GM19452 (cell line): ENCODE measurements around the gene POLN.

Source experiments
- ATAC-seq: cut with Tn5 transposase; IDR thresholded peaks from one replicate; pipeline ENCODE4 v1.9.1; 2021; ENCODE audit not compliant: unreplicated experiment

Gene POLN

DNA sequence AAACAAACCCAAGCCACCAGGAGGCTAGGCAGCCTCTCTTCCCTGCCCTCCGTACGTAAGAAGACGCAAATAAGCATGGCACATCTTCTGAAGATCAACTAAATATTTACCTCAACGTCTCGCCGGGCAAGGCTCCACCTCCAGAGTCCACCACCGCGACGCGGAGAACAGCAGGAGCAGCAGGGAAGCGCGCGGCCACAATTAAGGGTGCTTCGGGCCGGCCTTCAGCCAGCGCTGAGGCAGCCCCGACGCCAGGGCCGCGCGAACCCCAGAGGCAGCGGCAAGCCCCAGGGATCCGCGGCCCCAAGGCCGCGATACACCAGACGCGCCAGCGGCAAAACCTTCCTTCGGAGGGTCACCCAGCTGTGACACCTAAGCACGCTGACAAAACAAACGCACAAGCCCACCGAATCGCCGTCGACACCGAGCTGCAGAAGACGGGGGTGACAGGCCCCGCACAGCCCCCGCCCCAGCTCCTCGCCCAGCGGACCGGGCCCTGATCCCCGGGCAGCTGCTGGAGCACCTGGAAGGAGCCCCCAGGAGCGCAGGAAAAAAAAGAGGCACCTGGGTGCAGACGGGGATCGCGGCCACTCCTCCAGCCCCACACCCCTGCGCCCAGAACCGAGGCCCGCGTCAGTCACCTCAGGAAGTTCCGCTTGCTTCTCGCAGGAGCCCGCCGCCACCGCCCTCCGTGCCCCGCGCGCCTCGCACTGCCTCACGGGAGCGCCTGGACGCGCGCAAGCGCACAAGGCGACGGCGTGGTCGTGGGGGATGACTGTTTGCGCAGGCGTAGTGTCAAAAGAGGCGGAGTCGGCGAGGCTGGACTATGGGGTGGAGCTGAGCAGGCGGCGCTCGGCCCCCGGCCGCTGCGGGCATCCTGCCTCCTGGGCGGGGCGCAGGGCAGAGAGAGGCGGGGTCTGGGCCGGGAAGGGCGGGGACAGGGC, at the start of gene POLN, which contains the start of gene HAUS3:
TSS of gene POLN (minus strand) at position 712 of the 944 bp plus-strand sequence. CDS start 12,890 bp downstream, outside the sequence.
TSS of gene HAUS3 (minus strand) at position 712 of the 944 bp plus-strand sequence. CDS start 1,175 bp downstream, outside the sequence.
- peak; percentile 89 for ATAC-seq

DNA sequence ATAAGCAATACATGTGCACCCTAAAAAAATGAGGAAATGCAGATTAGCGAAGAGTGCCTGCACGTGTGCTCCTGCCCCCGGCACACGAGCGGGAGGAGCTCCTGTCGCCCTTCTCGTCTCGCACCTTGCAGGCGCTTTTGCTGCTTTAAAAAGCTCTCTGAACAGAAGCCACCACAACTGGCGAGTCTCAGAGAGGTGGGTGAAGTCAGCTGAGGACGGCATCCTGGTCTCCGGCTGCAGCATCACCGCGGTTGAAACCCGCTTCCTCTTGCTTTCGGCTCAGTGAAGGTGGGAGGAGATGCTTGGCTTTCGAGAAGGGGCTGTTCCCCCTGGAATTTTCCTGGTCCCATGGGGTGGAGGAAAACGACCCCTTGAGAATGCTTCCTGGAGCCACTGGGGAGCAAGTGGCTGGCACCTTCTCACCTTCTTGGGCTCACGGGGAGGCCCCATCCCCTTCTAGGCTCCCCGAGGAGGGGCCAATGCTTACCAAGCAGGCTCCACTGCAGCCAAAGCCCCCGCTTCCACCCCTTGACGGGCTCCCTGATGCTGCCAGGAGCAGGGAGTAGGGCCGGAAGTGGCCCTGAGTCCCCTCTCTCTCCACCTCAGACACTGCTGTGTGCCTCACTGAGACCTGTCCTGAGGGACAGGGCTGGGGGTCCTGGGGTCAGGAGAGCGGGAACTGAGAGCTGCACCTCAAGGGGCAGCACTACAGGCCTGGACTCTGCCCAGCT, 49.2 kb upstream of the POLN start:
- ATAC-seq: peak; percentile 46

GRCh38 chr4:2290488-2290887, 48.6 kb upstream of the POLN start:
- ATAC-seq: no peak

DNA sequence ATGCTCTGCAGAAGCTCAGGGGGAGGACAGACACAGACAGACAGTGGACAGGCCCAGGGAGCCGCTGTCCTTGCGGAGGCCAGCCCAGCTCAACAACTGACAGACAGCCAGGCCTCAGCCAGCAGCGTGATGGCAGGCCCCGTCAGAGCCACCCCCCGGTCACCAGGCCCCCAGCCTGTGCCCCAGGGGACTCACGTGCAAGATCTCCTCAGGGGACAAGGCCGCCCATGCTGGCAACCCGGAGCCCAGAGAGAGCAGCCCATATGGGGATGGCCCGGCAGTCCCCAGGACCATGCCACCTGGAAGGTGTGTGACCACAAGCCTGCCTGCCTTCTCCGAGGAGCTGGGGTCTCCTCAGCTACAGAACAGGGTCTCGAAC, 48.0 kb upstream of the POLN start:
- no peak for ATAC-seq

GRCh38 chr4:2289311-2289954, 47.5 kb upstream of the POLN start:
- no peak for ATAC-seq

- ATAC-seq: no peak
These were observed 46.2 kb upstream of the POLN start for GRCh38 chr4:2288051-2288541.

DNA sequence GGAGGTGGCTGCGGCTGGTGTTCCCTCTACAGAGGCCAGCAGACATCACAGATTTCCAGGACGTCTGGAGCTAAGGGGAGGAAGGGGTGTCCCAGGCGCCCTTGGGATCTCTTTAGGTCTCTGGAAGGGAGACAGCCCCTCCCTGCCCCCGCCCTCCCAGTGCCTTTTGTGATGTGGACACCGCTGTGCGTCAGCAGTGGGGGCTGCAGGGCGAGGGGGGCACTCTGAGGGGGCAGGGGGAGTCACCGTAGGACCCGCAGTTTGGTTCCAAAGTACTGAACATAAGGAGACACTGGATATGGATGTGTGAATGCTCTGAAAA, 45.6 kb upstream of the POLN start:
- ATAC-seq: no peak

DNA sequence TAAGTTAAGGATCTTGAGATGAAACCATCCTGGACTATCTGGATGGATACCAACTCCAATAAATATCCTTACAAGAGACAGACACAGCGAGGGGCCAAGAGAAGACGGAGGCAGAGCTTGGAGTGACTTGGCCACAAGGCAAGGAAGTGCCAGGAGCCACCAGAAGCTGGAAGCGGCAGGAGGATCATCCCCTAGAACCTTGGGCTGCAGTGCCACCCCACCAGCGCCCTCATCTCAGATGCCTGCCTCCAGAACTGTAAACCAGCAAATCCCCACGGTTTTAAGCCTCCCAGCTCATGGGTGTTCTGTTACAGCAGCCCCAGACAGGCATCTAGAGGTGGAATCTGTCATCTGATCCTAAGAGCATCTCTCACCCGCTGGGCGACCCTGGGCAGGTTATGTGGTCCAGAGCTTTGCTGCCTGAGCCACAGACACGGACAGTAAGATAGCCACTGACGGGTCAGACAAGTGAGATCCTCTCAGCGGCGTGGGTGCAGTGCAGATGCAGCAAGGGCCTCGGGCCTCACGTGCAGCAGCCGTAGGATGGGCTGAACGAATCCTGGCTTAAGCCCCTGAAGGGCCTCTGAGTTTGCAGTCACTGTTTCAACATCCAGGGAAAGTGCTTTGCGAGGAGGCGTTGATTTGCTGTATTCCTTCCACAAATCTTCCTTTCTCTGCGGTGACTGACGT, 45.1 kb upstream of the POLN start:
- ATAC-seq: no peak

DNA sequence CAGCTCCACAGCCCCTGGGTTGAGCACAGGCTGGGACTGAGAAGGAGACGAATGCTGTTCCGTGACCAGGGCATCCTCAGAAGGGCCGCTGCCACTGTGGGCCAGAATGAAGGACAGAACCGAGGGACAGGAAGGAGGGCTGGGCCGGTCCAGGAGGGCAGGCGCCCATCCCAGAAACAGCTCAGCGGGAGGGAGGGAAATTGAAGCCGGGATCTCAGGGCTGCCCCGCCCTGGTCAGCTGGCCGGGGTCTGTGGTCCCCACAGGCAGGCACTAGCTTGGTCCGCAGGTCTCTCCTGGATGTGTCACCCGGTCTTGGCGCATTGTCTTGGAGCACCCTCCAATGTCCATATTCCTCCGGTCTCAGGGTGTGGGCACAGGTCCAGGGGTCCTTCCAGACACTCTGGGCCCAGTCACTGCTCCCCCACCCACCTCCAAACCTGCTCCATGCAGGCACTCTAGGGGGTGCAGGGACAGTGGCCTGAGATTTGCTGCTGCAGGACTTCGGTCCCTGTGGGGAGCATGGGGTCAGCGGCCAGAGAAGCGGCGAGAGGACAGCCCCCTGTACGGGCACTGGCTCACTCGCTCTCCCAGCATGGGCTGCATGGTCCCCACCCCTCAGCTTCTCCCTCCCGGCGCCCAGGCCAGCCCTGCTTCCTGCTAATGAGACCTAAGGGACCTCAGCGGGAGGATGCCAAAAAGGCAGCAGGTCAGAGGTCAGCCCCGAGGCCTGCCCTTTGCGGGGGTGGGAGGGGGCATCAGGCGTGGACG, 43.9 kb upstream of the POLN start:
- ATAC-seq: no peak

- ATAC-seq: no peak
These were observed 43.2 kb upstream of the POLN start for GRCh38 chr4:2284934-2285612.

DNA sequence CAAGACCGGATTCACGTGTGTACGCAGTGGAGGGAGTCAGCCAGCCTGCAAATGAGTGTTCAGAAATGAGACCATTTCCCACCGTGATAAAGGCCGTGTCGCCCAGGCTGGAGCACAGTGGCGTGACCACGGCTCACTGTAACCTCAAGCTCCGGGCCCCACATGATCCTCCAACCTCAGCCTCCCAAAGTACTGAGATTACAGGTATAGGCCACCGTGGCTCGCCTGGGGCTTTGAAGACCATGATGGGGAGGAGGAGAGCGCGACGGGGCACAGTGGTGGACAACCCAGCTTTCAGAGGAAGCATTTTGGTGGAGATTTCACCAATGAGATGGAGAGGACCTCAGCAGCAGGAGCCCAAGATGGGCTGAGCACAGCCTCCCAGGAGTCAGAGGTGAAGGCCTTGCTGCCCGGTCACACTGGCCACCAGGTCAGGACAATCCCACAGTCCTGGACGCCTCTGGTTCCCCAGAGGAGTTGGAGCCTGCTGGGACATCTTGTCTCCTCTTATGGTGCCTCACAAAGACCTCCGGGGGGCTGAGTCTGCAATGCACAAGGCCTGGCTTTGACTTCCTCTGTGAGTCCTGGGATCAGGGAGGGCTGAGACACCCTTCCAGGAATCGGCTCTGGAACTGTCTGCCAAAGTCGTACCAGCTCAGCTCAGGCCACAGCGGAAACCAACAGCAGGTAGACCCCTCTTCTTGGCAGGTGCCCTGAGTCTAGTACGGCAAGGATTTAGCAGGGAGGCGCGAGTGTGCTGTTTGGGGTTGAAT, 42.4 kb upstream of the POLN start:
- ATAC-seq: no peak

GRCh38 chr4:2283199-2283711, 41.3 kb upstream of the POLN start:
- no peak for ATAC-seq

DNA sequence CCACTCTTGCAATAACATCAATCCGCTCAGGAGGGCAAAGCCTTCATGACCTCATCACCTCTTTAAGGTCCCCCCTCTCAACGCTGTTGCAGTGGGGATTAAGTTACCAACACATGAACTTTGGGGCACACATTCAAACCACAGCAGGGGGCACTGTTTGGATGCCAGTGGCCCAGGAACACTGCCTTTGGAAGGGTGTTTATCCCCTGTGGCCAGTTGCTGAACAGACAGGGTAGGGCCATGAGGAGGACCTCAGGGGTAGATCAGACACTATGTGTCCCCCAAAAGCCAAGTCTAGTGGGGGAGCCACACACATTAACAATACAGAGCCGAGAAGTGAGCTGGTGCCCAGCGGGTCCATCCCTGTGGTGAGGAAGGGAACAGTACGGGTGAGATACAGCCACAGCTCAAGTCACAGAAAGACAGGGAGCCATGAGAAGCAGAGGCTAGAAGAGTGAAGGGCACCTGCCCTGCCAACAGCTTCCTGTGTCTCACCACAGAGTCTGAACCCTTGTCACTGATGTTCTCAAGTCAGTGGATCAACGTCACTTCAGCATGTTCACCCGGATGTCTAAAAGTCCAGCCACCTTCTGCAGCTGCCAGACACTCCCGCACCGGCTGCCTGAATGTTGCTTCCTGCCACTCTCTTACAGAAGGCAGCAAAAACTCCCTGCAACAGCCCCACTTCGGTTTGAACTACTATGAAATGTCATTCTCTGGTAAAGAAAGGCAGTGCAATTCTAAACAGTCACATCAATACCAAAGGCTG, 39.8 kb upstream of the POLN start:
- ATAC-seq: peak; percentile 88

DNA sequence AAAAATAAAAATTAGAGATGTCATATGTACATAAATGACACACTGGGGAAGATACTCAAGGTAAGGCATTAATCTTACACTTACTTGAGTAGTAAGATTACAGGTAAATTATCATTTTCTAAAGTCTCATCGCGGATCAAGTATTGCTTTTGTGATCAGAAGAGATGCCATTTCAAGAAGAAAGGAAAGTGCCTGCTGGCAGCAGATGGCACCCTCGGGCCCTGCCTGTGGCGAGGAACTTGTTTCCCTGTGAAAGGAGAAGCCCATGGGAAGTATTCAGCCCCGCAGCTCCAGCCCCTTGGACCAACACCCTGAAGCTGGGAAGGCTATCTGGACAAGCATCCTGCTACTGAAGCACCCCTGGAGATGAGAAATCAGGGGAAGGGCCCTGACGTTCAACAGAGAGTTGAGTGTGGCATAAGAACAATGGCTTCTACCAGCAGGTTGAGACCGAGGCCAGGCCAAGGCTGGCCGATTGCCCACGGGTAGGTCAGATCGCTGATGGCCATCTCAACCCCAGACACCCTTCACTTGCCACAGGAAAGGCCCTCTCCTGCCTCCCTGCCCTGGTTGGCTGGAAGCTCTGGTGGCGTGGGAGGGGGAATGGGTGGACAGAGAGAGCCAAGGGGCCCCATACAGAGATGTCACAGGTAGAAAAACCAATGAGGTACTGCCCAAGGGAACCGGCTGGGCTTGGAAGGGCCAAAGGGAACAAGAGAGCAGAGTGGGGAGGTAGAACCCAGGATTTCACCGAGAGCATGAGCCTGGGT, 38.8 kb upstream of the POLN start:
- ATAC-seq: no peak

GRCh38 chr4:2277956-2278355, 36.0 kb upstream of the POLN start:
- no peak for ATAC-seq

- no peak for ATAC-seq
These were observed 34.8 kb upstream of the POLN start for GRCh38 chr4:2276581-2277325.
